ENCODE measurements around the gene GRAP2.

The GRAP2 gene

DNA sequence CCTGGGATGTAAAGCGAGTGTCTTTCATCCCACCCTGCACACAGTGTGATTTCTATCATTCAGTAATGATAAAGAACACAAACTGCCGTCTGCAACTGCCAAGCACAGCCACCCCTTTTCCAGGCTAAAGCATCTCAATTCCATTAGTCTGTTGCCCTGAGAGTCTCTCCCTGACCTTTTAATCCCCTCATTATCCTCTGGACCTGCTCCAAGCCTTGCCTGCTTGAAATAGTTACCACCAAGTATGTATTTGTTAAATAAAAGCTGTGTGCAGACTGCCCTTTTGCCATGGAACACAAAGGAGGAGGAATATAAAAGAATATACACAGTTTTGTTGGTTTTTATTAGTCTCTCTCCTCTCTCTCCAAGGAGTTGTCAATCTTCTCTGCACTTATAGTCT, 13.0 kb downstream of the GRAP2 start:
- Histone ChIP-seq H3K36me3 (ENCODE audit: control insufficient read depth, insufficient read depth, low read length) (no peaks in the 10 kb centered on the region), H3K4me3 (ENCODE audit: low read depth, low read length) (no peak overlapping the region), H3K9ac (ENCODE audit: low read depth, low read length) (no peak overlapping the region), H3K27ac (ENCODE audit: low read depth, low read length) (no peak overlapping the region), H3K9me3 (ENCODE audit: control insufficient read depth, insufficient read depth, low read length) (no peaks in the 10 kb centered on the region), H3K4me1 (ENCODE audit: control insufficient read depth, insufficient read depth, low read length) (peaks cover 18% of the 10 kb centered on the region), H3K27me3 (ENCODE audit: control insufficient read depth, insufficient read depth, low read length) (no peaks in the 10 kb centered on the region; the same call in 1 of the 2 replicates)

DNA sequence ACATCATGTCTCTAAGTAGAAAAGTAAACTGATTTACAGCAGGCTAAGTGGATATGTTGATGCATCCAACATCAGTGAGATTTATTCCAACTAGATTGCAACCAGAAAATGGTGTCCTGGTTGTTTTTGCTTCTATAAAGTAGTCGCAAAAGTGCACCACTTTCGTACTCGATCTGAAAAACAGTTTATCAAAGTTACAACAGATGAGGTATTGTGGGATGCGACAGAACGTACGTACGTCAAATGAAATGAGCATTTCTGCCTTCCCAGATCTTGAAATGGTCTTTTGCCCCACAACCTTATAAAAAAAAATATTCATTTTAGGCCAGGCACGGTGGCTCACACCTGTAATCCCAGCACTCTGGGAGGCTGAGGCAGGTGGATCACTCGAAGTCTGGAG, 13.7 kb downstream of the GRAP2 start:
- H3K4me1 ChIP-seq (ENCODE audit: control insufficient read depth, insufficient read depth, low read length) = peaks cover 18% of the 10 kb centered on the region
- H3K36me3 ChIP-seq (ENCODE audit: control insufficient read depth, insufficient read depth, low read length) = no peaks in the 10 kb centered on the region
- H3K9ac ChIP-seq (ENCODE audit: low read depth, low read length) = no peak overlapping the region
- no peaks in the 10 kb centered on the region; the same call in 1 of the 2 replicates for H3K27me3 ChIP-seq (ENCODE audit: control insufficient read depth, insufficient read depth, low read length)
- no peak overlapping the region for H3K27ac ChIP-seq (ENCODE audit: low read depth, low read length)
- no peak overlapping the region for H3K4me3 ChIP-seq (ENCODE audit: low read depth, low read length)
- no peaks in the 10 kb centered on the region for H3K9me3 ChIP-seq (ENCODE audit: control insufficient read depth, insufficient read depth, low read length)

DNA sequence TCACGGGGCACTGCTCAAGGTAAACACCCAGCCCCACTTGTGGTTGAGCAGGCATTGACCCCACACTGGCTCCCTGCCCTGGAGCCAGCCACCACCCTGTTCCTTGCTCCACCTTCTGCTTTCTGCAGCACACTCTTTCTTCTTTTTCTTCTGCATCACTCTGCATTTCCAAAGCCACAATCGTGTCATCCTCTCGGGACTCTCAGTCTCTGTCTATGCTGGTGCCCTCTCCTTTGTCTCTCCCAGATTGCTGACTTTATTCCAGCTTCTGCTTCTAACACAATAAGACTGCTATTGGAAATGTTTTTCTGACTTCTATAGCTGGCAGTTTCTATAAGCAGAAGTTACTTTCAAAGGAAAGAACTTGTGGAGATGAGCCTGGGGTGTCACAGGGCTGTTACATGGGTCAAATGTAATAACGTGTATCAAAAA, 14.4 kb downstream of the GRAP2 start:
- Histone ChIP-seq H3K9ac (ENCODE audit: low read depth, low read length) (no peak overlapping the region), H3K9me3 (ENCODE audit: control insufficient read depth, insufficient read depth, low read length) (no peaks in the 10 kb centered on the region), H3K4me3 (ENCODE audit: low read depth, low read length) (no peak overlapping the region), H3K27ac (ENCODE audit: low read depth, low read length) (no peak overlapping the region), H3K4me1 (ENCODE audit: control insufficient read depth, insufficient read depth, low read length) (peaks cover 18% of the 10 kb centered on the region), H3K36me3 (ENCODE audit: control insufficient read depth, insufficient read depth, low read length) (no peaks in the 10 kb centered on the region), H3K27me3 (ENCODE audit: control insufficient read depth, insufficient read depth, low read length) (no peaks in the 10 kb centered on the region)

DNA sequence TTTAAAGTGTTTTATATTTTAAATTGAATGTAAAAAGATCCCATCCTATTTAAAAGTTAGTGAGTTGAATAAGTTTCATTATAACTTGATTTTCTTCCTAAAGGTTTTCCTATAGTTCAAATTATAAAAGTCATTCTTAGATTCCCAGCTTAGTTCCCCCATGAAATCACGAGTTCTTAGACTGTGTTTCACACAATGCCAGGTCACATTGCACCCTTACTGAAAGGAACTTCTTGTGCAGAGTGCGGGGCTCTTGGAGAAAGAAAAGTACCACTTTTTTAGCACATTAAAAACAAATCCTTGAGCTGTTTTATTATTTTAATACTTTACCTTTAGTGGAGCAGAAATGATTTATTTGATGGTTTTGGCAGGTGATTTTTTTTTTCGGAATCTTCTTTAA, 15.6 kb downstream of the GRAP2 start:
- Histone ChIP-seq H3K9ac (ENCODE audit: low read depth, low read length) (no peak overlapping the region), H3K4me3 (ENCODE audit: low read depth, low read length) (no peak overlapping the region), H3K27me3 (ENCODE audit: control insufficient read depth, insufficient read depth, low read length) (no peaks in the 10 kb centered on the region), H3K4me1 (ENCODE audit: control insufficient read depth, insufficient read depth, low read length) (peaks cover 18% of the 10 kb centered on the region), H3K9me3 (ENCODE audit: control insufficient read depth, insufficient read depth, low read length) (no peaks in the 10 kb centered on the region), H3K27ac (ENCODE audit: low read depth, low read length) (no peak overlapping the region), H3K36me3 (ENCODE audit: control insufficient read depth, insufficient read depth, low read length) (no peaks in the 10 kb centered on the region)

DNA sequence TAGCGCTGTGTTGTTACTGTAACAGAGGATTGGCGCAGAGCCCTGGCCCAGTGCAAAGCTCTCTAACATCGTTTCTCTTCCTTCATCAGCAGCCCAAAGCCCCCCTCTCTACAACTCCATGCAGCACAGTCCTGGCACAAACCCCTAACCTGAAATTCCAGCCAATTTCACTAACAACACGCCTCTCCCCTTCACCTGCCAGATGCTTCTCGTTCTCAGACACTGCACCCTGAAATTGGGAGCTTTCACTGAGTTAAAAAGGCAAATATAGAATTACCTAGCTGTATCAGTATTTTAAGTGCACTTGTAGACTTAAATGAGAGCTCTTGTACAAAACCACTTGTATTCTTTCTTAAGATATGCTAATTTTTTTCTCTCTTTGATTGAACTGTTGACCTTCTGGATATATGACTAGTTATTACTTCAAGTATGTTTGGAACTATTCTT, 16.3 kb downstream of the GRAP2 start:
- Histone ChIP-seq H3K4me3 (ENCODE audit: low read depth, low read length) (no peak overlapping the region), H3K9ac (ENCODE audit: low read depth, low read length) (no peak overlapping the region), H3K27ac (ENCODE audit: low read depth, low read length) (no peak overlapping the region), H3K9me3 (ENCODE audit: control insufficient read depth, insufficient read depth, low read length) (no peaks in the 10 kb centered on the region), H3K36me3 (ENCODE audit: control insufficient read depth, insufficient read depth, low read length) (no peaks in the 10 kb centered on the region), H3K27me3 (ENCODE audit: control insufficient read depth, insufficient read depth, low read length) (no peaks in the 10 kb centered on the region), H3K4me1 (ENCODE audit: control insufficient read depth, insufficient read depth, low read length) (peaks cover 18% of the 10 kb centered on the region)

DNA sequence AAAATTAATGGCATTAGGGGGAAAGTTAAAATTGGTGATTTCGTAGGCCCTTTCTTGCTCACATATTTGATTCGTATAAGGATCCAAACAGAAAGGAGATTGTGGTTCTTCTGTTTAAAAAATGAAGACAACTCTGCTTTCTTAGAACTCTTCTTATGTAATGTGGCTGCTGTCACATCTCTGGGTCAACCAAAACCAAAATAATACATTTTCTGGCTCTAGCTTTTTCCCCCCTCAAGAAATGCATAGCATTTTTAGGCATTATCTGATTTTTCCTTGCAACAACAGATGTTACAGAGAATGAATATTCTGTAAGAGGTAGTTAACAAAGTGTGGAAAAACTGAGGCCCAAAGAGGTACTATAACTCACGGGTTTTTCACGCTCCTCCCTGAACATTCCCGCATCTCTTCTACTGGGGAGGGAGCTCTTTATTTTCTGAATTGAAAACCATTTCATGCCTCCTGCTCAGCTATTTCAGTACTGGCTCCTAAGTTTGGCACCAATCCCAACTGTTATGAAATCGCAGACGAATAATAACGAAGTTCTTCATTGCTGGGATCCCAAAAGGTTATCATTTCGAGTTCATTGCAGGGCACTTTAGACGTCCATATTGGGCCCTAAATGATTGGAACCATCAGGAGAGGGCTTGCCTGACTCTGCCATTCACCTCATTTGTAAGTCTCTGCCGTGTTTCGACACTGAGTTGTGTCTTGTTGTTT, 17.1 kb downstream of the GRAP2 start:
- no peaks in the 10 kb centered on the region for H3K27me3 ChIP-seq (ENCODE audit: control insufficient read depth, insufficient read depth, low read length)

DNA sequence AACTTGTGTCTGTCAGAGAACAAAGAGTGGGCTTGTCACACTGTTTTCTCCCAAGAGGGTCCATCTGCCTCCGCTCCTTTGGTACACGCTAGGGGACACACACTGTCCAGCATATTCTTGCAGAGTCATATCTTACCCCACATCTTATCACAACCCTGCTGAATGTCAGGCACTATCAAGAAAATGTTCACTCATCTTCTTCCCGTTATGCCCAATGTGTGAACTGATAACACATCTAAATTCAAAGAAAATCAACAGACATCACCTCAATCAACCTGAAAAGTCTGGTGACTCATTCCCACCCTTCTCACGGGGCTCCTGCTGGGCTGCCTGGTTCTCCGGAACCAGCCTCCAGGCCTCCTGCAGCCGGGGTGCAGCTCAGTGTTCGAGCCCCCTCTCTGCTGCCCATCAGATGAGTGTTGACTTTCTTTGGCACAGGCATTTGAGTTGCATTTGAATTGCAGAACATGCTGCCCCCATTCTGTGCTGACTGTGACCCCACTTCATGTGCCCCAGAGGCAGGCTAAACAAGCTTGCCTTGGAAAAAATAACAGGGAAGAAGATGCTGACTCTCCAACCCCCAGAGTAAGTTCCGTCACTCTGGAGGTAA, 19.4 kb downstream of the GRAP2 start:
- no peaks in the 10 kb centered on the region for H3K27me3 ChIP-seq (ENCODE audit: control insufficient read depth, insufficient read depth, low read length)
- no peak overlapping the region for H3K27ac ChIP-seq (ENCODE audit: low read depth, low read length)
- H3K36me3 ChIP-seq (ENCODE audit: control insufficient read depth, insufficient read depth, low read length) = no peaks in the 10 kb centered on the region
- H3K4me1 ChIP-seq (ENCODE audit: control insufficient read depth, insufficient read depth, low read length) = peaks cover 12% of the 10 kb centered on the region; the same call in 1 of the 2 replicates
- no peaks in the 10 kb centered on the region for H3K9me3 ChIP-seq (ENCODE audit: control insufficient read depth, insufficient read depth, low read length)
- H3K9ac ChIP-seq (ENCODE audit: low read depth, low read length) = no peak overlapping the region
- no peak overlapping the region for H3K4me3 ChIP-seq (ENCODE audit: low read depth, low read length)

More for the DNA sequence above, 17.1 kb downstream of the GRAP2 start:
- Histone ChIP-seq H3K9me3 (ENCODE audit: control insufficient read depth, insufficient read depth, low read length) (no peaks in the 10 kb centered on the region), H3K36me3 (ENCODE audit: control insufficient read depth, insufficient read depth, low read length) (no peaks in the 10 kb centered on the region), H3K27ac (ENCODE audit: low read depth, low read length) (no peak overlapping the region), H3K4me3 (ENCODE audit: low read depth, low read length) (no peak overlapping the region), H3K4me1 (ENCODE audit: control insufficient read depth, insufficient read depth, low read length) (peaks cover 18% of the 10 kb centered on the region), H3K9ac (ENCODE audit: low read depth, low read length) (no peak overlapping the region)

DNA sequence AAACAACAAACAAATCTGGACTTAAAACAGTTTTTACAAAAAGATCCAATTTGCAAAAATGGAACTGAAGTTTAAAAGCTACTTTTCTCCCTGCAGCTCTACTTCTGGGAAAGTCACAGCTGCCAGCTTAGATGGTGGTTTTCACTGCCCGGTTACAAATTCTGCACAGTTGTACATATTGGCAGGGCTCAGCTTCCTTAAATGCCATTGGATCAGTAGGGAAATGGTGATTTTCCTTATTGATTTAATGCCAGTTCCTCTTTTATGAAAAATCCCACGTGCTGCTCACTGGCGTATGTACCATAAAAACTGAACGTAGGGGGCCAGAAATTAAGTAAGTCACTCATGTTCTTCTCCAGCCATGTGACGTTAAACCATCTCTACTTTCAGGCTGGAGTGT, 22.8 kb downstream of the GRAP2 start:
- Histone ChIP-seq H3K9ac (ENCODE audit: low read depth, low read length) (no peak overlapping the region), H3K27ac (ENCODE audit: low read depth, low read length) (no peak overlapping the region), H3K4me1 (ENCODE audit: control insufficient read depth, insufficient read depth, low read length) (no peaks in the 10 kb centered on the region; the same call in 1 of the 2 replicates), H3K27me3 (ENCODE audit: control insufficient read depth, insufficient read depth, low read length) (no peaks in the 10 kb centered on the region), H3K36me3 (ENCODE audit: control insufficient read depth, insufficient read depth, low read length) (no peaks in the 10 kb centered on the region), H3K9me3 (ENCODE audit: control insufficient read depth, insufficient read depth, low read length) (no peaks in the 10 kb centered on the region), H3K4me3 (ENCODE audit: low read depth, low read length) (no peak overlapping the region)

DNA sequence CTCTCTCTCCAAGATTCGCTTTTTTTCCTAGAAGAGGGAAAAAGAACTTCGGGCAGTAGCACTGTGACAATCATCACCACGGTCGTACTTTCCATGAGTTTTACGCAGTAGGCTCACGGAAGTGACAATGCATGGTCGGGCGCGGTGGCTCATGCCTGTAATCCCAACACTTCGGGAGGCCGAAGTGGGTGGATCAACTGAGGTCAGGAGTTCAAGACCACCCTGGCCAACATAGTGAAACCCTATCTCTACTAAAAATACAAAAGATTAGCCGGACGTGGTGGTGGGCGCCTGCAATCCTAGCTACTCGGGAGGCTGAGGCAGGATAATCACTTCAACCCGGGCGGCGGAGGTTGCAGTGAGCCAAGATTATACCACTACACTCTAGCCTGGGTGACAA, 23.4 kb downstream of the GRAP2 start:
- Histone ChIP-seq H3K36me3 (ENCODE audit: control insufficient read depth, insufficient read depth, low read length) (no peaks in the 10 kb centered on the region), H3K9me3 (ENCODE audit: control insufficient read depth, insufficient read depth, low read length) (no peaks in the 10 kb centered on the region), H3K4me3 (ENCODE audit: low read depth, low read length) (no peak overlapping the region), H3K4me1 (ENCODE audit: control insufficient read depth, insufficient read depth, low read length) (no peaks in the 10 kb centered on the region; the same call in 1 of the 2 replicates), H3K9ac (ENCODE audit: low read depth, low read length) (no peak overlapping the region), H3K27me3 (ENCODE audit: control insufficient read depth, insufficient read depth, low read length) (no peaks in the 10 kb centered on the region), H3K27ac (ENCODE audit: low read depth, low read length) (no peak overlapping the region)

DNA sequence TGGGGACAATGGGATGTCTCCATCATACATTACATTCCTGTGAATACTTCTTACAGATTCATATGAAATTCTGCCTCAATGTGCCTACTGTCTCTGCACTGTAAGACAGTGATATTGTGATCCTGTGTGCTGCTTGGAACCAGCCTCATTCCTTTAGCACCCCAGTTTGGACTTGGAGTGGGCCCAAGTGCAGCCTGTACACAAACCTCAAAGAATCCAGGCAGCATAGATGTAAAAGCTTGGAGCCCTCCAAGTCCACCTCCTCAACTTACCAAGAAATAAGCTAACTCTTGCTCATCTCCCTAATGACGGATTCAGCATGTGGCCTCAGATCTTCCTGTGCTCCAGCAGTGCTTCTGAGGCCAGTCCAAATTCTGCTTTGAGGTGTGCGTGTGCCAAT, 24.4 kb downstream of the GRAP2 start:
- no peak overlapping the region for H3K4me3 ChIP-seq (ENCODE audit: low read depth, low read length)
- no peaks in the 10 kb centered on the region for H3K36me3 ChIP-seq (ENCODE audit: control insufficient read depth, insufficient read depth, low read length)
- H3K27me3 ChIP-seq (ENCODE audit: control insufficient read depth, insufficient read depth, low read length) = no peaks in the 10 kb centered on the region
- H3K9ac ChIP-seq (ENCODE audit: low read depth, low read length) = no peak overlapping the region
- no peaks in the 10 kb centered on the region; the same call in 1 of the 2 replicates for H3K4me1 ChIP-seq (ENCODE audit: control insufficient read depth, insufficient read depth, low read length)
- no peak overlapping the region for H3K27ac ChIP-seq (ENCODE audit: low read depth, low read length)
- H3K9me3 ChIP-seq (ENCODE audit: control insufficient read depth, insufficient read depth, low read length) = no peaks in the 10 kb centered on the region

DNA sequence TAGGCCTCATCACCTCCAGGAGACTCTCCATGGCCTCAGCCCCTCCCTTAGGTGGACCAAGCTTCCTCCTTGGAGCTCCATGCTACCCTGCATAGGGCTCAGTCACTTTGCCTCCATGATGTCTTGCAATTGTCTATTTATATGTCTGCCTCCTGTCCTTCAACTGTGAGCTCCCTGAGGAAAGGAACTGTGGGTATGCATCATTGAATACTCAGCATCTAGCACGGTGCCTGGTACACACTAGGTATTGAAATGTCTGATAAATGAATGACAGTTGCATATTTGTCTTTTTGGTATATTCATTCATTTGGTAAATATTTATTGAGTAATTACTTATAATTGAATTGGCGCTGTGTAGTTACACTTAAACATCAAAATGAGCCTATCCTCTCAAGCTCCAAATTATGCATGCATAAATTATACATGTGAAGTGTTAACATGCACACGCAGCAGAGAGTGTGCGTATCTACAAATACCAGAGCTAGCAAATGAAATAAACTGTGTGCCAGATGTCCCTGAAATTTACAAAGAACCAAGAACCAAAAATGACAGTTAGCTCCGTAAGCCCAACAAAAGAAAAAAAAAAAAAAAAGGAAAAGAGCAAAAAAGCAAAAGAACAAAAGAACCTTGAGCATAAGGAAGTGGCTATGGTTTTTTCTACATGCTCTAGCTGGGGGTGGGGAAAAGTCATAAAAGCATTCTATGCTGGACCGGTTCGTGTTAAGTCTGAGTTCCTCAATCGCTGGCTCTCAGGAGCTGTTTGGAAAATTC, 25.2 kb downstream of the GRAP2 start:
- no peaks in the 10 kb centered on the region; the same call in 1 of the 2 replicates for H3K4me1 ChIP-seq (ENCODE audit: control insufficient read depth, insufficient read depth, low read length)
- no peak overlapping the region for H3K4me3 ChIP-seq (ENCODE audit: low read depth, low read length)
- no peak overlapping the region for H3K9ac ChIP-seq (ENCODE audit: low read depth, low read length)
- H3K27ac ChIP-seq (ENCODE audit: low read depth, low read length) = no peak overlapping the region
- H3K27me3 ChIP-seq (ENCODE audit: control insufficient read depth, insufficient read depth, low read length) = no peaks in the 10 kb centered on the region
- H3K9me3 ChIP-seq (ENCODE audit: control insufficient read depth, insufficient read depth, low read length) = no peaks in the 10 kb centered on the region
- H3K36me3 ChIP-seq (ENCODE audit: control insufficient read depth, insufficient read depth, low read length) = no peaks in the 10 kb centered on the region
